ENCODE results near the gene IWS1. TPM values are rescaled to one million over a fixed set of nuclear protein-coding genes. Genes with fewer than 3 reads are reported as not detected.

The IWS1 gene
- total RNA-seq, 1 donor from 2014 or later: 48.4 TPM

DNA sequence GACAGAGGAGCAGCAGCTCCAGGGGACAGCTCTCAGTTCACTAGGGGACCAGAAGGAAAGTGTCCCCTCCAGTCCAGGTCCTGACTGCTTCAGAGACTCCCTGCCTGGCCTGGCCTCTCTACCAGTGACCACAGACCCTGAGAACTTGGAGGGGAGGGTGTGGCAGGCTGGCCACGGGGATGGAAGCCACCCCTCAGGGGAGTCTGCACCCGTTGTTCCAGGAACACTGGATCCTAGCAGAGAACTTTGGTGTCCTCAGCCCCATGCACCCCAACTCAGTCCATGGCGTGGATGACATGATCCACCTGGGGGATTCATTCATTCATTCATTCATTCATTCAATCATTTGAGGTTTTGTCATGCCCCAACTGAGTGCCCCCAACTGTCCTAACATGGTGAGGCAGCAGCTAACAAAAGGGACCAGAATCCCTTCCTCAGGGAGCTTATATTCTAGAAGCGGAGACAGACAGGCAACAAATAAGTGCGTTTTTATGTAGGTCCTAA, 41.1 kb upstream of the IWS1 start:
- DNase-seq (ENCODE audit: low read depth): no peak
- Histone ChIP-seq H3K36me3 (ENCODE audit: control insufficient read depth, insufficient read depth, low read length) (no peaks in the 10 kb centered on the region), H3K4me3 (ENCODE audit: low read depth, low read length) (no peak overlapping the region), H3K27me3 (ENCODE audit: control insufficient read depth, insufficient read depth, low read length) (peaks cover 3% of the 10 kb centered on the region)
- TF ChIP-seq, protein P1, sequence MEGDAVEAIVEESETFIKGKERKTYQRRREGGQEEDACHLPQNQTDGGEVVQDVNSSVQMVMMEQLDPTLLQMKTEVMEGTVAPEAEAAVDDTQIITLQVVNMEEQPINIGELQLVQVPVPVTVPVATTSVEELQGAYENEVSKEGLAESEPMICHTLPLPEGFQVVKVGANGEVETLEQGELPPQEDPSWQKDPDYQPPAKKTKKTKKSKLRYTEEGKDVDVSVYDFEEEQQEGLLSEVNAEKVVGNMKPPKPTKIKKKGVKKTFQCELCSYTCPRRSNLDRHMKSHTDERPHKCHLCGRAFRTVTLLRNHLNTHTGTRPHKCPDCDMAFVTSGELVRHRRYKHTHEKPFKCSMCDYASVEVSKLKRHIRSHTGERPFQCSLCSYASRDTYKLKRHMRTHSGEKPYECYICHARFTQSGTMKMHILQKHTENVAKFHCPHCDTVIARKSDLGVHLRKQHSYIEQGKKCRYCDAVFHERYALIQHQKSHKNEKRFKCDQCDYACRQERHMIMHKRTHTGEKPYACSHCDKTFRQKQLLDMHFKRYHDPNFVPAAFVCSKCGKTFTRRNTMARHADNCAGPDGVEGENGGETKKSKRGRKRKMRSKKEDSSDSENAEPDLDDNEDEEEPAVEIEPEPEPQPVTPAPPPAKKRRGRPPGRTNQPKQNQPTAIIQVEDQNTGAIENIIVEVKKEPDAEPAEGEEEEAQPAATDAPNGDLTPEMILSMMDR (IDR thresholded peaks at IDR 0.05; ENCODE audit: insufficient read depth, low read length, poor library complexity, severe bottlenecking): no peak

DNA sequence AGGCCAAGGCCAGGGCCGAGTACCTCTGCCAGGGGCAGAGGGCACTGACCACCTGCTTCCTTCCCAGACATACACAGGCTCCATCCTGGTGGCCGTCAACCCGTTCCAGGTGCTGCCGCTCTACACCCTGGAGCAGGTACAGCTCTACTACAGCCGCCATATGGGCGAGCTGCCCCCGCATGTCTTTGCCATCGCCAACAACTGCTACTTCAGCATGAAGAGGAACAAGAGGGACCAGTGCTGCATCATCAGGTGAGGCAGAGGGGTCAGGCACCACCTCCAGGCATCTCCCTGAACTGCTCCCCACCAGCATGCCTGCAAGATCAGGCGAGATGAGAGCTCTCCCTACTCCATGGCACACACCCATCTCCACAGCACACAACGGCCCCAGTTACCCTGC, 40.3 kb upstream of the IWS1 start:
- TF ChIP-seq, protein P1 (IDR thresholded peaks at IDR 0.05; ENCODE audit: insufficient read depth, low read length, poor library complexity, severe bottlenecking): no peak
- no peak overlapping the region for H3K4me3 ChIP-seq (ENCODE audit: low read depth, low read length)
- DNase-seq (ENCODE audit: low read depth): no peak
- H3K36me3 ChIP-seq (ENCODE audit: control insufficient read depth, insufficient read depth, low read length): no peaks in the 10 kb centered on the region
- peaks cover 3% of the 10 kb centered on the region for H3K27me3 ChIP-seq (ENCODE audit: control insufficient read depth, insufficient read depth, low read length)

DNA sequence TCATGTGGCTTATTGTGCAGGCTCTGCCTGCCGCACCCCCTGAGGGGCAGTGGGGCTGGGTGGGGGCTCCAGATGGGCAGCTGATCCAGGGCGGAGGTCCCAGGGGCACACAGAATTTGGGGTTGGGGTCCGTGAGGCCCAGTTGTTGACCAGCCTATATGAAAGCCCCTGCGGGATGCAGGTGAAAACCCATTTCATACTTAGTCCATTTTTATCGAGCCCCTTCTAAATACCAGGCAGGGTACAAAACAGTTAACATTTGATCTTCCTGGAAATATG, 39.8 kb upstream of the IWS1 start:
- DNase-seq (ENCODE audit: low read depth): no peak
- TF ChIP-seq, protein P1 (IDR thresholded peaks at IDR 0.05; ENCODE audit: insufficient read depth, low read length, poor library complexity, severe bottlenecking): no peak
- Histone ChIP-seq H3K36me3 (ENCODE audit: control insufficient read depth, insufficient read depth, low read length) (no peaks in the 10 kb centered on the region), H3K4me3 (ENCODE audit: low read depth, low read length) (no peak overlapping the region), H3K27me3 (ENCODE audit: control insufficient read depth, insufficient read depth, low read length) (peaks cover 3% of the 10 kb centered on the region)

DNA sequence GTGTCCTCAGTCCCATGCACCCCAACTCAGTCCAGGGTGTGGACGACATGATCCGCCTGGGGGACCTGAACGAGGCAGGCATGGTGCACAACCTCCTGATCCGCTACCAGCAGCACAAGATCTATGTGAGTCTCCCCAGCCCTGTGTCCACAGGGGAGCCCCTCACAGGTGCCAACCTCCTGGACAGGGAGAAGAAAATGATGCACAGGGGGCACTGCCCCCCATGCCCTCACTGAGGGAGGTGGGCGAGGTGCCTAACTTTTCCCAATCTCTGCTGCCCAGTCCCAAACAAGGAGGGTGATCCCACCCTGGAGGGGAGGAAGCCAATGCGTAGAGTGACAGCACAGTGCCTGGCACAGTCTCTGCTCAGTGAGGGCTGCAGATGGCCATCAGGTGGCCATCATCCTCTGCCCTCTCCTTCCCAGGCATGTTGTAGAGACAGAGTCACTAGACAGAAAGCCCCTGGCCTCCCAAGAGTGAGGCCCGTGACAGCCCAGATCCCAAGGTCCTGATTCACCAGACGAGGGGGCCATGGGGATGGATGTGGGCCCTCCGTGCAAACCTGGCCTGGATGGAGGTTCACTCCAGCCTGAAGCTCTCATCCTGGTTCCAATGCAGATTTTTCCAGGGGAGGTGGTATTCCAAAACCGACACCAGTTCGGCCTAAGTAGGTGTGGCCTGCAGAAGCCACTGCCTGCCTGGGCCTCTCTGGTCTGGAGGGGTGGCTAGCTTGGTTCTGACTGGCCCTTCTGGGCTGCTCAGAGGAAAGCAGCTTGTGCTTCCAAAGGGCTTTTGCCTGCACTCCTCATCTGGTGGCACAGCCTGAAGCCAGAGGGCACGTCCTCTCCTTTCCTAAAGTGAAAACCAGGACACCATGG, 39.2 kb upstream of the IWS1 start:
- TF ChIP-seq, protein P1 (IDR thresholded peaks at IDR 0.05; ENCODE audit: insufficient read depth, low read length, poor library complexity, severe bottlenecking): no peak
- Histone ChIP-seq H3K27me3 (ENCODE audit: control insufficient read depth, insufficient read depth, low read length) (peaks cover 3% of the 10 kb centered on the region), H3K4me3 (ENCODE audit: low read depth, low read length) (no peak overlapping the region), H3K36me3 (ENCODE audit: control insufficient read depth, insufficient read depth, low read length) (no peaks in the 10 kb centered on the region)
- no peak for DNase-seq (ENCODE audit: low read depth)

DNA sequence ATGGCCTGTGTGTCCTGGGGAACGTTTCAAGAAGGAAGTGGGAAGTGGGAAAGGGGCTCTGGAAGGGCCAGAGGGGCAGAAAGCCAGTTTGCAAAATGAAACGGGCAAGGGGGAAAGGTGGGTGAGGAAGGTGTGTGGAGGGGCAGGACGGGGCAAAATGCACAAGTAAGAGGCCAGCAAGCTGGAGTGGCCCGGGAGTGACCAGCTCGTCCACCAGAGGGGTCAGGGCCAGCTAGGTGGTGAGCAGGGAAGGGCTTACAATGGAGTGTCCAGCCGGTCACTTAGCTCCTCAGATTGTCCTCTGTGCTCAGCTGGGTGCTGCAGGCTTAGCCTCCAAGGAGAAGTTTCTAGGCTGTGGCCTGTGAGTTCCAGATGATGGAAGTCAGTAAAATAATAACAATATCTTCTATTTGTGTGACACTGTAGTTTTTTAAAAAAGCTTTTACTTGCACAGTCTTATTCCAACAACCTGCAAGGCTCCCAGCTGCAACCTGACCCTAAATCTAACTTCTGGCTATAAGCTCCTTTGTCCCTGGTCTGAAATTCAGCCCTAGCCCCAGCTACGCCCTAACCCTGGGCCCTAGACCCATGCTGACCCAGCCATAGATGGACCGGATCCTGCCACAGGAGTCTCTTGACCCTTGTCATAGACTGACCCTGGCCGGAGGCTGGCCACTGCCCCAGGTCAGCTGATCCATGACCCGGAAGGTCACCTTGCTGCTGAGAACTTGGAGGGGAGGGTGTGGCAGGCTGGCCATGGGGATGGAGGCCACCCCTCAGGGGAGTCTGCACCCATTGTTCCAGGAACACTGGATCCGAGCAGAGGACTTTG, 38.4 kb upstream of the IWS1 start:
- Histone ChIP-seq H3K4me3 (ENCODE audit: low read depth, low read length) (no peak overlapping the region), H3K36me3 (ENCODE audit: control insufficient read depth, insufficient read depth, low read length) (no peaks in the 10 kb centered on the region), H3K27me3 (ENCODE audit: control insufficient read depth, insufficient read depth, low read length) (peaks cover 3% of the 10 kb centered on the region)
- TF ChIP-seq, protein P1 (IDR thresholded peaks at IDR 0.05; ENCODE audit: insufficient read depth, low read length, poor library complexity, severe bottlenecking): no peak
- DNase-seq (ENCODE audit: low read depth): no peak

All from kidney epithelial cell (primary cell).